GM13977 (cell line): Measurements from ENCODE around the gene GNAO1.

Experiments used
- DNase-seq: peaks from one replicate; pipeline ENCODE4 v3.0.0; 2012; ENCODE audit warnings: low spot score
- in situ Hi-C: fragments of 300-500 bp; cut with MboI; formaldehyde crosslinking; loops from one replicate; pipeline ENCODE4 v1.12.0; 2022; ENCODE audit warnings: low sequenced_read_pairs, low pct_unique_long_range_greater_than_20kb, mixed read lengths, inconsistent platforms; ENCODE audit not compliant: unreplicated experiment
- TF ChIP-seq, protein P1 (sequence below): IDR thresholded peaks from 2 replicates; pipeline ENCODE4 v1.5.1; 2012; ENCODE audit warnings: mild to moderate bottlenecking, control low read depth; ENCODE audit not compliant: insufficient read depth; ENCODE audit errors: extremely low read depth, missing control alignments

GNAO1 gene

DNA sequence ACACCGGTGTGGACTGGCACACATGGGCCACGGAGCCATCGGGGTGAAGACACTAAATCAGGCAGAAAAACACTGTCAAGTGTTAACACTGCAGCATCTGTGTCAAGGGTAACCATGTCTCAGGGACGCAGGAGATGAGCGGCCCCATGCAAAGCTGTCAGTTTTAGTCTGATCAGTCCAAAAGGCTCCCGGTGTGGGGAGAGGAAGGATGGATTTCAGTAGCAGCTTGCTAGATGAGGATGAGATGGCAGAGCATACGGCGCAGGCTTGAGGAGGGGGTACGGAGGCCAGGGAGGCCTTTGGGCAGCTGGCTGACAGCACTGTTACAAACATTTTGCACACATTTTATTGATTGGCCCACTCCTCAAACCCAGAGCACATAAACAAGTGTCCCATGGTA, 98.1 kb downstream of the GNAO1 start:
- DNase-seq: no peak
- TF ChIP-seq, protein P1, sequence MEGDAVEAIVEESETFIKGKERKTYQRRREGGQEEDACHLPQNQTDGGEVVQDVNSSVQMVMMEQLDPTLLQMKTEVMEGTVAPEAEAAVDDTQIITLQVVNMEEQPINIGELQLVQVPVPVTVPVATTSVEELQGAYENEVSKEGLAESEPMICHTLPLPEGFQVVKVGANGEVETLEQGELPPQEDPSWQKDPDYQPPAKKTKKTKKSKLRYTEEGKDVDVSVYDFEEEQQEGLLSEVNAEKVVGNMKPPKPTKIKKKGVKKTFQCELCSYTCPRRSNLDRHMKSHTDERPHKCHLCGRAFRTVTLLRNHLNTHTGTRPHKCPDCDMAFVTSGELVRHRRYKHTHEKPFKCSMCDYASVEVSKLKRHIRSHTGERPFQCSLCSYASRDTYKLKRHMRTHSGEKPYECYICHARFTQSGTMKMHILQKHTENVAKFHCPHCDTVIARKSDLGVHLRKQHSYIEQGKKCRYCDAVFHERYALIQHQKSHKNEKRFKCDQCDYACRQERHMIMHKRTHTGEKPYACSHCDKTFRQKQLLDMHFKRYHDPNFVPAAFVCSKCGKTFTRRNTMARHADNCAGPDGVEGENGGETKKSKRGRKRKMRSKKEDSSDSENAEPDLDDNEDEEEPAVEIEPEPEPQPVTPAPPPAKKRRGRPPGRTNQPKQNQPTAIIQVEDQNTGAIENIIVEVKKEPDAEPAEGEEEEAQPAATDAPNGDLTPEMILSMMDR: no peak
- in situ Hi-C loops: no loop called here

DNA sequence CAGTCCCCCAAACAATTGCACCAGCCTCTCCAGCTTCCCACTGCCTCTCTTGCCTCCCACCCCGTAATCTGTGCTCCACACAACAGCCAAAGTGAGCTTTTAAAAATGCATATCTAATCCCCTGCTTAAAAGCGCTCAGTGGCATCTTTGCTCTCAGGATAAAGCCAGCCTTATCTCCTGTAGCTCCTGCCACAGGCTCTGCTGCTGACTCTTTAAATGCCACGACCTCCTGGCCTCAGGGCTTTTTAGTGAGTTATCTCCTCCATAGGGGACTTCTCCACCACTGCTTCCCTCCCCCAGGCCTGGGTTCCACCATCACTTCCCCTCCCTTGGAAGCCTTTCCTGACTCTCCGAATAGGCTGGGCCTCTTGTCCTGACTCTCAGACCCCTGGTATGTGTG, 98.6 kb downstream of the GNAO1 start:
- in situ Hi-C loops: no loop called here
- no peak for DNase-seq
- TF ChIP-seq, protein P1: no peak

GRCh38 chr16:56294014-56294413, 102.7 kb downstream of the GNAO1 start:
- TF ChIP-seq, protein P1: no peak
- DNase-seq: no peak
- in situ Hi-C loops: no loop called here

- no peak for DNase-seq
- in situ Hi-C loops: no loop called here
Measured at GRCh38 chr16:56294579-56294978, 103.3 kb downstream of the GNAO1 start.

GRCh38 chr16:56295059-56295665, 103.9 kb downstream of the GNAO1 start:
- TF ChIP-seq, protein P1: no peak
- in situ Hi-C loops: no loop called here
- no peak for DNase-seq

More at GRCh38 chr16:56294579-56294978, 103.3 kb downstream of the GNAO1 start:
- TF ChIP-seq, protein P1: no peak

DNA sequence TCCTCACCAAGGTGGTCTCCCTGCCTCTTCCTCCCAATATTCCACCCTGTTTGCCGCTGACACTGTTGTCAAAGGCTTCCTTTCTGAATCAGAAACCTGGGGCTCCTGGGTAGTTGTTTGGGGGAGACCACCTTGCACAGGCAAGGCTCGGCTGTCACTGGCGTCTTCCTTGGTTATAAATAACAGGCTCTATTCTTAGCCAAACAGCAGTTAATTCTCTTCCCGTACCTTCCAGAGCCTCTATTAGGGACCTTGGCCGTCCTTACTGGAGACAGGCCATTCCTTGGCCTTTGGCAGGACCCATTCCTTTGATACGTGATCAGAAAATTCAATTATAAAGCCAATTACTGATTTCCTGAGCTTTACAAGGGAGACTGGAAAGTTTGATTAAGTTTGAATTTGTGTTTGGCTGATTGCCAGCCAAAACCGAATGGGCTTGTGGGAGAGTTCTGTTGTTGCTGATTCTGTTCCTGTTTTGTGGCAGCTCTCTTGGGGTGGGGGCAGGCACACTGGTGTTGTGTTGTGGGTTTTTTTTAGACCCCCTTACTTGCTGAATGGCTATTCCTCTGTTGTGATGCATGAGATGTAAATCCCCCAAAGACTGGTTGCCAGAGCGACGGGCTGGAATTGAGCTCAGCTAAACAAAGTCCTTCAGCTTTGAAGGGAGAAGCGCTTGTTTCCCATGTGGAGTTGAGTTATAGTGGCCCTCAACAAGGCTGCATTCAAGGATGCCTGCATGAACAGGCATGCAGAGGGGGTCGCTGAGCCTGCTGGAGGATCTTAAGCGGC, 104.6 kb downstream of the GNAO1 start:
- TF ChIP-seq, protein P1: no peak
- in situ Hi-C loops: no loop called here
- no peak for DNase-seq
